GM18499 (cell line): ENCODE results near the gene MRPS2.

Source experiments
- ATAC-seq: cut with Tn5 transposase; IDR thresholded peaks from one replicate; pipeline ENCODE4 v1.9.1; 2021; ENCODE audit warnings: moderate number of reproducible peaks; ENCODE audit not compliant: insufficient read depth, unreplicated experiment

MRPS2 gene

DNA sequence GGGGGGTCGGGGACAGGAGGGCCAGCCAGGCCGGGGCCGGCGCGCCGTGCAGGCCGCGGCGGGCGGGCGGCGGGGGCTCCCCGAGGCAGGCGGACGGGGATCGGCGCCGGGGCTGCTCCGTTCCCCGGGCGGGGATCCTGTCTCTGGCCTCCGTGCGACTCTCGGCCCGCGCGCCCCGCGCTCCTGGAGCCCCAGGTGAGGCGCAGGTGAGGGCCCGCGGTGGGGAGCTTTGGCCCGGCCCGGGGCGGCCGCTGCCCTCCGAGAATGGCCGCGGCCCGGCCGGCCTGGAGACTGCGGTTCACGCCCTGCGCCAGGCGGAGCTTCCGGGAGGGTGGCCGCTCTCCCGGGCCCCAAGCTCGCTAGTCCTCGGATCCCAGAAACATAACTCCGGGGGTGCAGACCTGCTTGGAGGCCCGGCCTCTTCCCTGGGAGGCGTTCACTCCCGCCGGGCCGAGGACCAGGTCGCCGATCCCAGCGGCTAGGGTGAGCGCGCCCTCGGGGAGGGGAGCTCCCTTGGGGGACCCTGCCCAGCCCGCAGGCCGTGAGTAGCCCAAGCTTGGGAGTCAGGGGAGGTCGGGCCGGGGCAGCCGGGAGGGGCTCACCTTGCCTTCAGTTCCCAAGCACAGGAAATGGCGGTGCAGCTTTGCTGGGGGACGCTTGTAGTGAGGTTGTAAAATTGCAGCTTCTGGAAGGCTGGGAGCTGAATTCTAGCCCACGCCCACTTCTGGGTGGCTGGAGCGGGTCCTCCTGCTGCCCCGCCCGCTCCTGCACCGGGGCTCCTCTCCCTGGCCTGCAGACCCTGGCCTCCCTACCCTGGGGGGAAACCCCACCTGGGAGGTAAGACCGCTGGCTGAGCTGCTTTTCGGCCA is 20.2 kb upstream of the MRPS2 start:
- no peak for ATAC-seq

DNA sequence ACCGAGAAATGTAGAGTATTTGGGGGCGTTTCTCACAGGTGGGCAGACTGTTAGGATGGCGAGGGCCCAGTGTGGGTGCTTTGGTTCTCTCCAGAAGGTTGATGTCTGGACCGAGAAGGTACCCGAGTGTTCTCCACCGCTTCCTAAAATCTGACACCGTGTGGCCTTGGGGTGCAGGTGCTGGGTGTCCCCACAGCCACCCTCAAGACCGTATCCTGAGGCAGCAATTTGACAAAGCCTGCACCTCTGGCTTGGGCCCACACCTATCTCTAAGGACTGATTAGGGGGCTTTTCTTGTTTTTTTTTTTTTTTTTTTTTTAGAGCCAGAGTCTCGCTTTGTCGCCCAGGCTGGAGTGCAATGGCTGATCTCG is 19.6 kb upstream of the MRPS2 start:
- no peak for ATAC-seq

DNA sequence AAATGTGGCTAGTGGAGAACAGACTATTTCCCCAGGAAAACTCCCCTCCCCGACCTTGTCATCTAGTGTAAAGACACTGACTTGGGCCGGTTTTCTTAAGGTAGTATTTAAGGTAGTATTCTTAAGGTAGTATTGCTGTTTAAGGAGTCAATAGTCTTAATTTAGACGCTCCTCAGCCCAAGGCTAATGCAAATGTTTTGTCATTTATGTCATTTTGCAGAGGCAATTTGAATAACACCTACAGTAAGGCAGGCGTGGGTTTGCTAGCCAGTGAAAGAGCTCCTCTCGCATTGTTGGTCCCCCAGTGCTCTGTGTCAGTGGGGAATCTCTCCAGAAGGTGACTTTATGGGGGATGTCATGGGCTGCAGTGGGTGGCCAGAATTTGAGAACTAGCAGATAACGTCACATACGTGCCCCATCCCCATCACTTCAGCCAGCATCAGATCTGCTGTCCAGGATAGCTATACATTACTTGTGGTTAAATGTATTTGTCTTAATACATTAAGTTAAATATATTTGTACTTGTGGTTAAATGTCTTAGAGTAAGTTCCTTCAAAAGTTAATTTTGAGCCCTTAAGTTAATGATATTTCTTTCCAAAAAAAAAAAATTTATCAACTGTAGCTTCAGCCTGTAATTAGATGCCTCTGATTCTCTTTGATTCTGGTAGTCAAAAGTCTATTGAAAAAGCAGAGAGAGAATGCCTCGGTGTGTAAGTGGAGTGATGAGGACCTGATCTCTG is 18.3 kb upstream of the MRPS2 start:
- ATAC-seq: no peak

DNA sequence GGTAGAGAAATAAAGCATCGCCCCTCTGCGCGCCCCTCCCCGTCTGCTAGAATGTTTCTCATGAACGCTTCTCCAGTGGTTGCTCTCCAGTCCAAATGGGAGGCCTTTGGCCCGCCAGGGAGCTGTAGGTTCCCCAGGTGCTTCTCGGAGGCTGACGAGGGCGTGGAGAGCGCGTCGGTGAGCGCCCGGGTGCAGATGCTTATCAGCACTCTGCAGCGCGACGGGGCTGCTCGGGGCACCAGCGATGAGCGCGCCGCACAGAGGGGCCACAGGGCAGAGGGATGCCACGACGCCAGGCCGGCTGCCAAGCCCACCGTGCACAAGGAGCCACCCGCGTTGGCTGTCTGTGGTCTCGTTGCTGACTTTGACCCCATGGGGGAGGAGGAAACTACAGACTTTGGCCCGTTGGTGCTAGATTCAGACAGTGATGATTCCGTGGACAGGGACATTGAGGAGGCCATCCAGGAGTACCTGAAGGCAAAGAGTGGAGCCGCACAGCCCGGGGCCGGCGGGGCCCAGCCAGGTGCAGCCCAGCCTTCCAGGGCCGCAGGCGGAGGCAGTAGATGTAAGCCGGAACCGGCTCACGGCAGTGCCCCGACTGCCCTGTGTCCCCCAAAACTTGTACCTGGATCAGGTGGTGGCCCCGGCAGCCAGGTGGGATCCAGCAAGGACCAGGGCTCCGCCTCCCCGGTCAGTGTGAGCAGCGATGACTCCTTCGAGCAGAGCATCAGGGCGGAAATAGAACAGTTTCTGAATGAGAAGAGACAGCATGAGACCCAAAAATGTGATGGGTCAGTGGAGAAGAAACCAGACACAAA is 15.8 kb upstream of the MRPS2 start:
- ATAC-seq: no peak

DNA sequence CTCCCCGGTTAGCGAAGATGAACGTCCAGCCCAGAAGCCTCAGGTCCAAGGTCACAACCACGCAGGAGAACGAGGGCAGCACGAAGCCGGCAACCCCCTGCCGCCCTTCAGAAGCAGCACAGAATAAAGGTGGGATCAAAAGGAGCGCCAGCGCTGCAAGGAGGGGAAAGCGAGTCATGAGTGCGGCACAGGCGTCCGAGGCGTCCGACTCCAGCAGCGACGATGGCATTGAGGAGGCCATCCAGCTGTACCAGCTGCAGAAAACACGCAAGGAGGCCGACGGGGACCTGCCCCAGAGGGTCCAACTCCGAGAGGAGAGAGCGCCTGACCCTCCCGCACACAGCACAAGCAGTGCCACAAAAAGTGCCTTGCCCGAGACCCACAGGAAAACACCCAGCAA is 15.1 kb upstream of the MRPS2 start:
- ATAC-seq: no peak

DNA sequence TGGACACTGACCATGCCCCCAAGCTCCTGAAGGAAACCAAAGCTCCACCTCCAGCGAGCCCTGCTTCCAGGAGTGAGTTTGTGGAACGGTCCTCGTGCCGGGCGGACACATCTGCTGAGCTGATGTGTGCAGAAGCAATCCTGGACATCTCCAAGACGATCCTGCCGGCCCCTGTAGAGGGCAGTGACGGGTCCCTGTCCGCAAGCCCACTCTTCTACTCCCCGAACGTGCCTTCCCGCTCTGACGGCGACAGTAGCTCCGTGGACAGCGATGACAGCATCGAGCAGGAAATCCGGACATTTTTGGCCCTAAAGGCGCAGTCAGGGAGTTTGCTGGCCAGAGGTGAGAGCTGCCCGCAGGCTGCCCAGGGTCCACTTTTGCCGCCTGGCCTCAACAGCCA is 14.7 kb upstream of the MRPS2 start:
- ATAC-seq: no peak

DNA sequence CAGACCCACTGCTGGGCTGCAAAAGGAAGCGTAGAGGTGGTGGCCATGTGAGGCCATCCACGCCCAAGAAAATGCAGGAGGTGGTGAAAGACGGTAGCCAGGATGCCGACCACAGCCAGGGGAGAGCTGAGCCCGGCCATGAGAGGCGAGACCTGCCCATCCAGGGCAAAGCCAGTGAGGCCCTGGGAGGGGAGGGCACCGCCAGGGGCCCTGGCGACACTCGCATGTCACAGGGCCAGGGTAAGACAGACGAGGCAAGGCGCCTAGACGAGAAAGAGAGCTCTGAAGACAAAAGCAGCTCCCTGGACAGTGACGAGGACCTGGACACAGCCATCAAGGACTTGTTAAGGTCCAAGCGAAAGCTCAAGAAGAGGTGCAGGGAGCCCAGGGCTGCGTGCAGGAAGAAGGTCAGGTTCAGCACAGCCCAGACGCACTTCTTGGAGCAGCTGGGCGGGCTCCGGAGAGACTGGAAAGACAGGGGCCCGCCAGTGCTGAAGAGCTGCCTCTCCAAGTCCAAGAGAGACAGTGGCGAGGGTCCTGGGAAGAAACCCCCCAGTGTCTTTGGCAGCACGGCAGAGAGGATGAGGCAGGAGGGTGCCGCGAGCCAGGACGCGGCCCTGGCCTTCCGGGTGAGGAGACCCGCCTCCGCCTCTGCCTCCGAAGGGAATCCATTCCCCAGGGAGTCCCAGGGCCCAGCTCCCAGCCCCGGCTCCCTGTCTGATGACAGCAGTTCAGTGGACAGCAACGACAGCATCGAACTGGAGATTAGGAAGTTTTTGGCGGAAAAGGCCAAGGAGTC is 14.0 kb upstream of the MRPS2 start:
- ATAC-seq: no peak

DNA sequence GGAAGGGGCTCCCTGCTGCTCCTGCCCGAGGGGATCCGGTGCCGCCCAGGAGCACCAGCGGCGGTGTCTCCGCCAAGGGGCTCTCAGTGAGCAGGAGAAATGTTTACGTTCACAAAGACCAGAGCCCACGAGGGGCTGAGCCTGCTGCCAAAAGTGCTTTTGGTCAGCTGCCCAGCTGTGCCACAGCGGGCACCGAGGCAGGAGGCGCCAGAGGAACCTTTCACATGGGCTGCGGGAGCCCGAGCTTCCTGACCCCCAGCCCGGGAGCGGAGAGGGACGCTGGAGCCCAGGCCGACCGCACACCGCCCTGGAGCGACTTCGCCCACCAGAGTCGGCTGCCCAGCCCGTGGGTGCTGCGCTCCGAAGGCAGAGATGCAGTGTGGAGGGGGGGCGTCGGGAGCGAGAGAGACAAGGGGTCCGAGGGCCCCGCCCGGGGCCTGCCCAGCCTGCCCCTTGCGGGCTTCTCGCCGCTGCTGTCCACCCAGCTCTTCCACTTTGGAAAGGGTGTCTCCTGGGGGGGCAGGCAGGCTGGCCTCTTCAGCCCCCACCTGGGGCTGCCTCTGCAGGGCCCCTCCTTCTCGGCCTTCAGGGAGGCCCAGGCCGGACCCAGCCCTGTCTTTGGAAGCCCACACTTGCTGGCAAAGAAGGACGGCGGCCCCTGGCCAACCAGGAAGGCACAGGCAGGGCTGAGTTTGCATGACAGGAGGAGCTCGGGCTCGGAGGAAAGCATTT is 13.0 kb upstream of the MRPS2 start:
- no peak for ATAC-seq

DNA sequence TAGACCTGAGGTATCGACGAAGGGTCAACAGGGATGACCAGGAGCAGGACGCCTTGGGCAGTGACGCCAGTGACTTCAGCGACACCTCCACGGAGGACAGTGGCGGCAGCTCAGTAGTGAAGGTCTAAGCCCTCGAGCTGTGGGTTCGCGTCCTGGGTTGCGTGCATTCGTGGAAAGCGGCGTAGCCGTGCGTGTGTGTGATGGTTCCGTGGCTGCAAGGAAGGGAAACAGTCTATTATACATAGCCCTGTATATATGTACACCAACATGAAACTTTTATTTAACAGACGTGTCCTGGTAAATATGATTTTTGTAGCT is 12.5 kb upstream of the MRPS2 start:
- no peak for ATAC-seq

DNA sequence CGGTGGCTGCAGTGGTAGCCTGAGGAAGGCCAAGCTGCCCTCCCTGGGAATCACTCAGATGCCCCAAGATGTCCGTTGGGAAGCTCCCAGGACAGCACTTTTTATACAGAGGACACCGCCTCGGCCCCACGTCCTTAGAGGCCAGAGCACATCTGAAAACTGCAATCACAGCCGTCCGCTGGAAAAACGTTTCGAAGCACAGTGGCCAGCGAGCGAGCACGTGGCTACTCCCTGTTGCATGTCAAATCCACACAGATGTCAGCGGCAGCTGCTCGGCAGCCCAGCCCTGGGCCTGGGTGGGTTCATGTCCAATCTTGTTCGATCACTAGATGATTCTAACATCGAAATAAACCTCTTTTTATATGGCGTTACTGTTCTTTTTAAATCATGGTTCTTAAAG is 12.0 kb upstream of the MRPS2 start:
- no peak for ATAC-seq

DNA sequence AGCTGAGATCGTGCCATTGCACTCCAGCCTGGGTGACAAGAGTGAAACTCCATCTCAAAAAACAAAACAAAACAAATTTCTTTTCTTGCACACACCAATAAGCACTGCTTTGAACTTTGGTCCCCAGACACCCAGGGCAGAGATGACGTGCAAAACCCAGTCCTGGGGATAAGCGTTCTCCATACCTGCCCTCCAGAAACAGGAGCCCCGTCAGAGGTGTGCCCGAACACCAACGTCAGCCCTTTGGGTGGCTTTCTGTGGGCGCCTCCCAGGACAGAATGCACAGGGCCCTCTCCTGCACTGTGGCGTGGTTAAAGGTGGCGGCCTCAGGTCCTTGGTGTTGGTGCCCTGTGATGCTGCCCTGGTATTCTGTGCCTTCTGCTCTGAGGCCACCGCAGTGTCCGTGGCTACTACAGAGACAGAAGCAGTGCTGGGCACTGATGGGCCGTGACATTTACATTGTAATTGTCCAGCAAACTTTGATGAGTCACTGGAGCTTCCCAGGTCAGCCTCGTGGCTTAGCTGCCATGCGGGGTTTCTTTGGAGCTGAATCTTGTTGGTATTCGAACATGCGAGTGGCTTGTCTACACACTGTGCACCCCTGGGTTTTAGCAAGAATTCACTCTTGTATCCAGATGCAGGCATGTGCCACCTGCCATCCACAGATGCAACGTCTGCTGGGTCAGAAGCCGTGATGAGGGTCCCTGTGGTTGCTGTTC is 11.1 kb upstream of the MRPS2 start:
- ATAC-seq: no peak

DNA sequence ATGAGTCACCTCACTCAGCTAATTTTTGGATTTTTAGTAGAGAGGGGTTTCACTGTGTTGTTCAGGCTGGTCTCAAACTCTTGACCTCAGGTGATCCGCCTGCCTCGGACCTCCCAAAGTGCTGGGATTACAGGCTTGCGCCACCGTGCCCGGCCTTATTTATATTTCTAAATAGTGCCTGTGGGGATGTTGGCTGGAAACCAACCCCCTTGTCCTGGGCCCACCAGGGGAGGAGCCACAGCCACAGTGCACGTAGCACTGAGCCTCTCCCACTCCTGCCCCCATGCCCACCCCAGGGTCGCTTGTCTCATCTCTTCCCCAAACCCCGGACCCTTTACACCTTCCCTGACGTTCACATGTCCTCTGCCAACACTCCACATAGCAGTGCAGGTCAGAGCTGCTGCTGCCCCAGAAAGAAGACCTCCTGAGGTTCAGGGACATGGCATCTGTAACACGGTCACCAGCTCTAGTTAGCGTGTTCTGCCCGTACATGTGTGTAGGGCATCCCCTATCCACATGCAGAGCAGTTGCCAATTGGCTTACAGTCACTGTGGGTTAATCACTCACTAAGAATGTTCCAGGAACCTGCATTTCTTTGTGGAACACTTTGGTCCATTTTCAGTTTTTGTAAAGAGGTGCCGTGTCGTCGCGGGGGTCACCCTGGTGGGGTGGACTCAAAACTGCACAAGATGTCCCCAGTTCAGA is 10.2 kb upstream of the MRPS2 start:
- no peak for ATAC-seq

DNA sequence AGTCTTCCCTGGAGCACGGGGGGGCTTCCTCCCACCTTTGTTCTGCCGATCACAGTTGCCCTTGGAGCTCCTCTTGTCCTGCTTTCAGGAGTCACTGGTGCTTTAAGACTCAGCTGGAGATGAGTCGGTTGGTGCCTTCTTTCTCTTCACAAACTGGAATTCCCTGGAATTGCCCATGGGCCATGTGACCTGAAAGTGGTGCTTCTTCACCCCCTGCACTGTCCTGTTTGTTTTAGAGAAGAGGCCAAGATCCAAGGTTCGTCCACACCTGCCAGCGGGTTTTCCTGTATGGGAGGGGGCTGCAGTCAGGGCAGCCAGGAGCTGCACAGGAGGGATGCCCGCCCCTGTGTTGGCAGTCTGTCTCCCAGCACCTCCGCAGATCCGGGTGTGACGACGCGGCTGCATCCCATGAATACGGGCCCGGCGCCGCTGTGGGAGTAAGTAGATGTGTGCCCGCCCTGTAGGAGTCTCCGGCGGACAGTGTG is 9.5 kb upstream of the MRPS2 start:
- no peak for ATAC-seq

DNA sequence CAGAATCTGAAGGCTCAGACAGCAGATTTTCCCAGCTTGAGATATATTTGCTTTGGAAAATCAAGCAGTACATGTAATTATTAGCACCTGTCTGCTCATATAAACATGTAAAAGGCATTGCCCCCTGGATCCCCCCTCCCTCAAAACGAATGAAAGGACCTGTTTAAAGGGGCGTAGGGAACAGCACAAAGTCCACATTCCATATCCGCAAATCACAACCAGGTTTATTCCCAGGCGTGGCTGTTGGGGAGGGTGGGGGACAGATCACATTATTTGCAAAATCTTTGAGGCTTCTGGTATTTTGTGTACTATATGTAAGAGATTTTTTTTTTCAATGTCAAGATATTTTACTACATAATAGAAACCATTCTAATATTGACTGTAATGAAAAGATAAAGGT is 8.7 kb upstream of the MRPS2 start:
- ATAC-seq: no peak

DNA sequence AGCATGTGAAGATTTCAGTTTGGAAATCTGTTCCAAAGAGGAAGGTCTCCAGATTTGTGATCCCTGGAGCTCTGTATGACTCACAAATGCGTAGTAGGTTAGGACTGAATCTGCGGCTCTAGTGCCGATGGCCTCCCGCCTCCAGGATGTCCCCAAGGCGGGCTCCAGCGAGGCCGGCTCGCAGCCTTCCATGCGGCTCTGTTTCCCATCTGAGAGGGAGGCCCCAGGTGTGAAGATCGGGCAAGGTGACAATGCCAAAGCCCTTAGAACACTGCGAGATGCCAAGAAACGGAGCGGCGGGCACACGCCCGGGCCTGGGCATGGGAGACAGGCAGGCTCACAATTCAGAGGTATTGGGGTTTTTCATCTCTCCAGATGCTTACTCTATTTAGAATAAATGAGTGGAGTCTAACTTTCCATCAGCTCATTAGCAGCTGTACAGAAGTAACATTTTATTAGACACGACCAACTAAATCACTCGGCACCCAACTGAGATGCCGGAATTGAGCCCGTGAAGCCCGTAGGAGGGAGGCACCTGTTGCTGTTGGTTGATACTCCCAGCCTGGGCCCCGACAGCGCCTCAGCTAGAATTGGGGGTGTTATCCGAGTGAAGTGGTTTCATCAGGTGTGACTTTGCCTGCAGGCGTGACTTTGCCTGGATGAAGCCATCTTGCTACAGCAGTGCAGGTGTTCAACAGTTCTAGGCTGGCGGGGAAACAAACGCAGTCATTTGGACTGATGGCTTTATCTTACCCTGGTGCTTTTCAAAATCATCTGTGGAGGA is 7.4 kb upstream of the MRPS2 start:
- ATAC-seq: no peak

DNA sequence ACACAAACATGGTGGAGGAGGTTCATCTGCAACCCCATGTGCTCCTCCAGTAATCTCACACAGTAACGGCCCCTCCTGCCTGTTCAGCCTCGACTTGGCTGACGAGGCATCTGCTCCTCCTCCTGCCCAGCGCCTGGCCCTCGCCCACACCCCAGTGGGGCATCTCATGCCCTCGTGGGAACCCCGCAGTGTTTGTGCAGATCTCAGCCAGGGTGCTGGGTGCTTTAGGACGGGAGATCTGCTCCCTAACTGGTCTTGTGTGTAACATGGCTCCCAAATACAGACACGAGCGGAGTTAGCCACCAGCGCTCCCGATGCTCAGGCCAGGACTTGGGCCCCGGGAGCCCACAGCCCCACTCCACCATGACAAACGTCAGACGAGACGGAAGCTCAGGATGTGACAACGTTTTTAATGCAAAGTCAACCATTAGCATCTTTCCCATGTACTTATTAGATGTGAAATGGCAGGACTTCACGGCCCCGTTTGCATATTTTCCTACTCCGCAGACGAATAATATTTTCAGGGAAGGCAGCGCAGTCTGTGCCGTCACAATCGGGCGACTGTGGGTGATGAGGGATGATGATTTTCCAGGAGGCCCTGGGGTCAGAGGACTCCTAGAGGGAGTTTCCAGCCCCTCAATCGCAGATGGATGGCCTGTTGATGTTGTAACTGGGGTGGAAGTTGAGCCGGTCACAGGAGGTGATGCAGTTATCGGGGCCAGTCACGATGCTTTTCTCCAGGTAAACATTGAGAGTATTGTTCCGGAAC is 5.5 kb upstream of the MRPS2 start:
- ATAC-seq: no peak
